IPS-11a (cell line): ENCODE results near the gene MCU.
"Not testable (repeated sequence)": the region's sequence is repeated elsewhere in the genome, so short reads cannot be mapped to it uniquely, and the experiment has no call there.

Experiments
- H3K4me3 ChIP-seq: one replicate; pipeline ENCODE4 v1.5.1; 2013; ENCODE audit warnings: low read depth, low read length, control low read depth

MCU gene

GRCh38 chr10:72888151-72888638 lies 196.3 kb downstream of the MCU start:
- H3K4me3 ChIP-seq, result no peak overlapping the region

GRCh38 chr10:72889391-72889831 lies 197.5 kb downstream of the MCU start:
- no peak overlapping the region for H3K4me3 ChIP-seq

- H3K4me3 ChIP-seq, result no peak overlapping the region
Observed at GRCh38 chr10:72890086-72890485, 198.1 kb downstream of the MCU start.

- no peak within 1 kb of the TSS for H3K4me3 ChIP-seq
Observed at GRCh38 chr10:72893136-72893798, 201.3 kb downstream of the MCU start, which contains the start of gene OIT3. Gene OIT3 (plus strand): TSS chr10:72893739. CDS start chr10:72893799, 60 bp downstream.

GRCh38 chr10:72895236-72895850 lies 203.4 kb downstream of the MCU start:
- H3K4me3 ChIP-seq, result no peak overlapping the region

- H3K4me3 ChIP-seq, result no peak overlapping the region
Observed at GRCh38 chr10:72898616-72899015, 206.7 kb downstream of the MCU start.

- no peak overlapping the region for H3K4me3 ChIP-seq
Observed at GRCh38 chr10:72899545-72899944, 207.6 kb downstream of the MCU start.

GRCh38 chr10:72903941-72904446 lies 212.1 kb downstream of the MCU start:
- H3K4me3 ChIP-seq, result not testable (repeated sequence)

- no peak overlapping the region for H3K4me3 ChIP-seq
Observed at GRCh38 chr10:72904806-72905205, 212.9 kb downstream of the MCU start.

GRCh38 chr10:72906446-72906845 lies 214.5 kb downstream of the MCU start:
- H3K4me3 ChIP-seq, result no peak overlapping the region

- no peak overlapping the region for H3K4me3 ChIP-seq
Observed at GRCh38 chr10:72910705-72911104, 218.8 kb downstream of the MCU start.

- H3K4me3 ChIP-seq, result no peak overlapping the region
Observed at GRCh38 chr10:72911758-72912157, 219.8 kb downstream of the MCU start.

GRCh38 chr10:72912736-72913135 lies 220.8 kb downstream of the MCU start:
- H3K4me3 ChIP-seq, result no peak overlapping the region

GRCh38 chr10:72913287-72913686 lies 221.3 kb downstream of the MCU start:
- no peak overlapping the region for H3K4me3 ChIP-seq

- H3K4me3 ChIP-seq, result not testable (repeated sequence)
Observed at GRCh38 chr10:72917201-72917600, 225.3 kb downstream of the MCU start.

GRCh38 chr10:72917803-72918332 lies 225.9 kb downstream of the MCU start:
- H3K4me3 ChIP-seq, result not testable (repeated sequence)

- no peak overlapping the region for H3K4me3 ChIP-seq
Observed at GRCh38 chr10:72918352-72918751, 226.4 kb downstream of the MCU start.

- H3K4me3 ChIP-seq, result not testable (repeated sequence)
Observed at GRCh38 chr10:72921147-72921683, 229.3 kb downstream of the MCU start.

GRCh38 chr10:72924351-72924750 lies 232.4 kb downstream of the MCU start:
- H3K4me3 ChIP-seq, result no peak overlapping the region

- no peak overlapping the region for H3K4me3 ChIP-seq
Observed at GRCh38 chr10:72925951-72926465, 234.1 kb downstream of the MCU start.

- no peak overlapping the region for H3K4me3 ChIP-seq
Observed at GRCh38 chr10:72927485-72927884, 235.5 kb downstream of the MCU start.
